H54 (cell line): ENCODE measurements around the gene MAN2B1.

Experiments used
- DNase-seq: peaks from one replicate; pipeline ENCODE4 v3.0.0; 2011; ENCODE audit warnings: low spot score, mixed read lengths; ENCODE audit not compliant: insufficient read length
- FAIRE-seq: peaks from 3 replicates; lab custom pipeline; 2011; peaks lifted over from hg19 to GRCh38; lab: Jason Lieb, UNC
- POLR2A ChIP-seq: IDR thresholded peaks from 2 replicates; pipeline ENCODE4 v1.6.1; 2011; ENCODE audit warnings: low read depth, mild to moderate bottlenecking, low read length

MAN2B1 gene

DNA sequence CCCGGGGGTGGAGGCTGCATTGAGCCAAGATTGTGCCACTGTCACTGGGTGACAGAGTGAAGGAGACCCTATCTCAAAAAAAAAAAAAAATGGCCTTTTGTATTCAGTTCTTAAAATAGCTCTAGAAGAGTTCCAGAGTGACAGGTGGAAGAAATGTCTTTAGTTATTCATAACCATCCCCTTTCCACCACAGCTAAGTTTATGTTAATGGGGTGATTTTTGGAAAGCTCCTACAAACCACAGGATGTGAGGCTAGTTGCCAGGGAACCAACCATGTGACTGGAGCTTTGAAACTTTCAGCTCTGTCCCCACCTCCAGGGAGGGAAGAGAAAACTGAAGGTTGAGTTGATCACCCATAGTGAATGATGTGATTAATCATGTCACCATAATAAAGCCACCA is 62.8 kb downstream of the MAN2B1 start:
- no peak for FAIRE-seq
- DNase-seq = no peak
- TF ChIP-seq POLR2A = no peak

DNA sequence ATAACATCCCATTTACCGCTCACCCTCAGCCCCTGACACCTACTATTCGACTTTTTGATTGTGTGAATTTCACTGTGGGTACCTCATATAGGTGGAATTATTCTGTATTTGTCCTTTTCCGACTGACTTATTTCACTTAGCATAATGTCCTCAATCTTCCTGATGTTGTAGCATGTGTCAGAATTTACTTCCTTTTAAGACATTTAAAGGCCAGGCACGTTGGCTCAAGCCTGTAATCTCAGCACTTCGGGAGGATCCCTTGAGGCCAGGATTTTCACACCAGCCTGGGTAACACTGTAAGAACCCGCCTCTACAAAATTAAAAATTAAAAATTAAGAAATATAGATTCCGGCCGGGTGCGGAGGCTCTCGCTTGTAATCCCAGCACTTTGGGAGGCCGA is 68.9 kb downstream of the MAN2B1 start:
- FAIRE-seq = no peak
- DNase-seq = no peak
- no peak for TF ChIP-seq POLR2A

DNA sequence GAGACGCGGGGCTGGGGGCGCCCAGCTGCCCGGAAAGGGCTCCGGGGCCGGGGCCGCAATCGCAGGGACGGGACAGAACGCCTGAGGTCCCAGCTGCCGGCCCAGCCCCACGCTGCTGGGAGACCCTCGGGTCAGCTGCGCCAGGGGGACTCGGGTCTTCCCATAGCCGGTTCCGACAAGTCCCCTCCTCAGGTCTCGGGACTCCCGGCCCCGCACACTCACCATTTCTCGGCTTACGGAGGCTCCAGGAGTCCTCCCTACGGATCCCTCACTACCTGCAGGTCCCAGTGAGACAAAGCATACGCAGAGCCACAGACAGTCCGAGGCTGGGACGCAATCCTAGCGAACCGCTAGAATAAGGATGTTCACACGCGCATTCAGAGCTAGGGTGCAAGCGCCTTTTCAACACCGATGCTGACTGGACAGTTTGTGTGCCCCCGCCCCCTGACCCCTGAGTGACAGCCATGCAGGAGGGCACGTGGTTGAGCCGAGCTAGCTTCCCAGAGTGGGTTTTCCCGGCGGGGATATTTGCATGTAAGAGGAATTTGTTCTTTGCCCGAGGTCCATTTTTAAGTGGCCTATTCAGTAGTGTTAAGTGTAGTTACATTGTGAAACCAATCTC is 69.5 kb downstream of the MAN2B1 start:
- TF ChIP-seq POLR2A = no peak
- FAIRE-seq (no peak), DNase-seq (no peak)
